ENCODE results near the gene OIT3.
A peak's percentile ranks its signal among the peaks of the same experiment; 100 is the strongest.

OIT3 gene

DNA sequence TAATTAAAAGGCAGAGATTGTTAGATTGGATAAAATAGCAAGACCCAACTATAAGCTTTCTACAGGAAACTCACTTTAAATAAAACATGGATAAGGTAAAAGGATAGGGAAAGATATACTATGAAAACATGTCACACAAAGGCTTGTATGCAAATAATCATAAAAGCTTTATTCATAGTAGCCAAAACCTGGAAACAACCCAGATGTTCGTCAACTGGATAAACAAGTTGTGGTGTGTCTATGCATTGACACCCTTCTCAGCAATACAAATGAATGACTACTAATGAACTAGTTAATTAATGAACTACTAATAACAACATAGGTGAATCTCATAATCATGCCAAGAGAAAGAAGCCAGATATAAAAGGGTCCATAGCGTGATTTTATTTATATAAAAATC is 37.7 kb upstream of the OIT3 start:
- TF ChIP-seq, protein P1, sequence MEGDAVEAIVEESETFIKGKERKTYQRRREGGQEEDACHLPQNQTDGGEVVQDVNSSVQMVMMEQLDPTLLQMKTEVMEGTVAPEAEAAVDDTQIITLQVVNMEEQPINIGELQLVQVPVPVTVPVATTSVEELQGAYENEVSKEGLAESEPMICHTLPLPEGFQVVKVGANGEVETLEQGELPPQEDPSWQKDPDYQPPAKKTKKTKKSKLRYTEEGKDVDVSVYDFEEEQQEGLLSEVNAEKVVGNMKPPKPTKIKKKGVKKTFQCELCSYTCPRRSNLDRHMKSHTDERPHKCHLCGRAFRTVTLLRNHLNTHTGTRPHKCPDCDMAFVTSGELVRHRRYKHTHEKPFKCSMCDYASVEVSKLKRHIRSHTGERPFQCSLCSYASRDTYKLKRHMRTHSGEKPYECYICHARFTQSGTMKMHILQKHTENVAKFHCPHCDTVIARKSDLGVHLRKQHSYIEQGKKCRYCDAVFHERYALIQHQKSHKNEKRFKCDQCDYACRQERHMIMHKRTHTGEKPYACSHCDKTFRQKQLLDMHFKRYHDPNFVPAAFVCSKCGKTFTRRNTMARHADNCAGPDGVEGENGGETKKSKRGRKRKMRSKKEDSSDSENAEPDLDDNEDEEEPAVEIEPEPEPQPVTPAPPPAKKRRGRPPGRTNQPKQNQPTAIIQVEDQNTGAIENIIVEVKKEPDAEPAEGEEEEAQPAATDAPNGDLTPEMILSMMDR (conservative IDR thresholded peaks at IDR 0.05; ENCODE audit: low read depth, low read length), result no peak
- no peak overlapping the region for H3K4me3 ChIP-seq (ENCODE audit: low read length)
- no peak for DNase-seq (ENCODE audit: low read depth)

DNA sequence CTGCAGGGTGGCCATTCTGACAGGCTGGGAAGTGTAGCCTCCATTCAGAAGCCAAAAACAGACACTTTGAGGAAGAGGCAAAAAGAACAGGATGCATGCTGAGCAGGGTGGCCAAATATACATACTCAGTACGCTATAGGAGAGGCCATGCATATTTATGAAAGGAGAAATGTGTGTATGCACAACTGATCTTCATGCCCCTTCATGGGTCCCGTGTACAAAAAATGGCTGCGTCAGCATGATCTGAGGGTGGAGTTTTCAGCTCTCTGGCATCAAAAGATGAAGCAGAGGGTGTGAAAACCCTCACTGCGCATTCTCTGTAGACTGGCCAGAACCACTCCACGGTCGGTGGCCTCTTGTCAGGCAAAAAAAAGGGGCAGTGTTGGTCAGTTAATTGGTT is 35.5 kb upstream of the OIT3 start:
- DNase-seq (ENCODE audit: low read depth), result no peak
- TF ChIP-seq, protein P1 (conservative IDR thresholded peaks at IDR 0.05; ENCODE audit: low read depth, low read length), result no peak
- no peak overlapping the region for H3K4me3 ChIP-seq (ENCODE audit: low read length)

DNA sequence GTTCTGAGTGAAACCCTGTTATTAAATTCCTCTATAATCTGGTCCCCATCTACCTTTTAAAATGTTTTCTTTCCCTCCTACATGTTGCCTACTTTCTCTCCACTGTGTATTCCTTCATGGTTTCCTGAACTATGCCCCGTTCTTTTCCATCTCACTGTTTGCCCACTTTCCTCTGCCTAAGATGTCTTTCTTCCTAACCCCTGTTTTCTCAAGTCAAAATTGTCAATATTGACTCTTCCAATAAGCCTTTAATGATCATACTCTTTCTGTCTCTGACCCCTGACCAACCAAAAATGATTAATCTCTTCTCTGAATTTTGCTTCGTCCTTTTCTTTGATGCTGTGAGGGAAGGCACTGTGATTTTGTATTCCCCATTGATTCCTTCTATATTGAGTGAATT is 30.6 kb upstream of the OIT3 start:
- no peak for DNase-seq (ENCODE audit: low read depth)
- no peak overlapping the region for H3K4me3 ChIP-seq (ENCODE audit: low read length)
- TF ChIP-seq, protein P1 (conservative IDR thresholded peaks at IDR 0.05; ENCODE audit: low read depth, low read length), result no peak

DNA sequence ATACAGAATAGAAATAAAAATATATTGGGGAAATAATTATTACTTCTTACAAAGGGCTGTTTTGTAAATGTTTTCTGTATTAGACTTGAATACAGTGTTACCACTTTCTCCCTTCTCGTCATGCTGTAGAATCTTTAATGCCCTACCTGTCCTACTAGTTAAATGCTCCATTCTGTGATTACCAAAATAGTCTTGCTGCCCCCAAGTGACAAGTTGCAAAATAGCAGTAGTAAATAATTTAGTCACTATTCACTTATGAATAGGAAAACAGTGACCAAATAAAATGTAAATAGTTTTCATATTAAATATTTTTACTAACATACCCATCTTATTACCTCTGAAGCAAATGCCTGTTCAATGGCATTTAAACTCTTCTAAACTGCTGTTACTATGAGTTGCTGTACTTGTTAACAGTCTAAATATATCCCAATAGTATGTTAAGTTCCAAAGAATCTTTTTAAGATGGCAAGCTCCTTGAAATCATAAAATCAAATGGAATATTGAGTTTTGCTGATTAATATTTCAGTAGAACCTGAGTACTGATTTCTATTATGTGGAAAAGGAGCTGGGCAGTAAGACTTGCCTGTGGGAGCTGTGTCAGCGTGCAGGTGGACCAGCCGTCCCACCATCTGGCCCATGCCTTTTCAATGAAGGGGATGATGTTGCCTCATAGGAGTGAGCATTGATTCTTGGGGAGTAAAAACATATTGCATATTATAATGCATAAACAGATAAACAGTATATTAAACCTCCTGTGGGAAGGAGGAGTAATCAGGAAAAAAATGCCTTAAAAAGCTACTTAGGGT is 18.1 kb upstream of the OIT3 start:
- TF ChIP-seq, protein P1 (conservative IDR thresholded peaks at IDR 0.05; ENCODE audit: low read depth, low read length), result peak; percentile 59
- H3K4me3 ChIP-seq (ENCODE audit: low read length), result no peak overlapping the region
- peak; percentile 3 for DNase-seq (ENCODE audit: low read depth)

DNA sequence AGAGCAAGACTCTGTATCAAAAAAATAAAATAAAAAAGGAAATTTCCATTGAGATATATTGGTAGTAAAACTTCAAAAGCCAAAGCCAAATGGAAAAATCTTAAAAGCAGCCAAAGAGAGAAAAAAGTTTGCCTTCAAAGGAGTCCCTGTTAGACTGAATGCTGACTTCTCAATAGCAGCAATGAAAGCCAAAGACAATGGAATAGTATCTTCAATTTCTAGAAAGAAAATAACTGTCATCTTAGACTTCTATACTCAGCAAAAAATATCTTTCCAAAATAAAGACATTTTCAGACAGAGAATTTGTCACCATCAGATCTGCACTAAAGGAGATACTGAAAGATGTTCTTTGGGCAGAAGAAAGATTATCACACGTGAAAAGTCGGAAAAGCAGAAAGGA is 14.3 kb upstream of the OIT3 start:
- TF ChIP-seq, protein P1 (conservative IDR thresholded peaks at IDR 0.05; ENCODE audit: low read depth, low read length), result no peak
- H3K4me3 ChIP-seq (ENCODE audit: low read length), result no peak overlapping the region
- DNase-seq (ENCODE audit: low read depth), result no peak

DNA sequence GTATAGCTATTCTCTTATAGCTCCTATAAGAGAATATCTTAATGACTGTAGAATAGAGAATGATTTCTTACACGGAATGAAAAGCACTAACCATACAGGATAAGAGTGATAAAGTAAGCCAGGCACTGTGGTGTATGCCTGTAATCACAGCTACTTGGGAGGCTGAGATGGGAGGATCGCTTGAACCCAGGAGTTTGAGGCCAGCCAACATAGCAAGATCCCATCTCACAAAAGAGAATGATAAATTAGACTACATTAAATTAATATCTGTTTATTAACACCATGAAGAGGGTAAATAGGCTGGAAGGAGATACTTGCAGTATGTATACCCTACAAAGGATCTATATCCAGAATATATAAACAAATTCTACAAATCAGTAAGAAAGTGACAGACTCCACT is 12.2 kb upstream of the OIT3 start:
- H3K4me3 ChIP-seq (ENCODE audit: low read length), result no peak overlapping the region
- TF ChIP-seq, protein P1 (conservative IDR thresholded peaks at IDR 0.05; ENCODE audit: low read depth, low read length), result no peak
- DNase-seq (ENCODE audit: low read depth), result no peak

DNA sequence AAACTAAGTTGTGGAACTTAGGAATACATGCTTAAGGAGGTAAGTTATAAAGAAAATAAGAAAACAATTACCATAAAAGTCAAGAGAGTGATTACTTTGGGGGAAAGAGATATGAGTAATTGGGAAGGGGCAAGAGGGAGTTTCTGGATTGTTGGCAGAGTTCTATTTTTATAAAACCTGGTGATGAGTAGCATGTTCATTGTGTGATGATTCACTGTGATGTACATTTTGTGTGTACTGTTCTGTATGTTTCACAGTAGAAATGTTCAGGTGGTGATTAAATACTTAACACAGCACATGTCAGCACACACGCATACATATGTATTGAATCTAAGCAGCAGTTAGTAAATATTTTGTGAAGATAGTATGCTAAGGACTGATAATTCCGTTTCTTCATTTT is 9.7 kb upstream of the OIT3 start:
- TF ChIP-seq, protein P1 (conservative IDR thresholded peaks at IDR 0.05; ENCODE audit: low read depth, low read length), result no peak
- no peak for DNase-seq (ENCODE audit: low read depth)
- no peak overlapping the region for H3K4me3 ChIP-seq (ENCODE audit: low read length)

All from retinal pigment epithelial cell (primary cell).